GM12875 (cell line): ENCODE results near the gene EEF1E1.

Experiments
- H3K4me3 ChIP-seq: one replicate; pipeline ENCODE4 v1.5.1; 2011; ENCODE audit warnings: low read depth, low read length, control low read depth
- TF ChIP-seq, protein P1 (sequence below): IDR thresholded peaks from 2 replicates; pipeline ENCODE4 v1.5.1; 2011; ENCODE audit warnings: low read depth, mild to moderate bottlenecking, control low read depth, inconsistent platforms, low read length, moderate library complexity, borderline replicate concordance; ENCODE audit not compliant: insufficient read depth

The EEF1E1 gene

GRCh38 chr6:8063761-8064637 is 38.3 kb downstream of the EEF1E1 start, which contains the start of gene BLOC1S5:
Gene BLOC1S5 (minus strand): TSS chr6:8064389. CDS start chr6:8064376, 13 bp downstream.
- TF ChIP-seq, protein P1, sequence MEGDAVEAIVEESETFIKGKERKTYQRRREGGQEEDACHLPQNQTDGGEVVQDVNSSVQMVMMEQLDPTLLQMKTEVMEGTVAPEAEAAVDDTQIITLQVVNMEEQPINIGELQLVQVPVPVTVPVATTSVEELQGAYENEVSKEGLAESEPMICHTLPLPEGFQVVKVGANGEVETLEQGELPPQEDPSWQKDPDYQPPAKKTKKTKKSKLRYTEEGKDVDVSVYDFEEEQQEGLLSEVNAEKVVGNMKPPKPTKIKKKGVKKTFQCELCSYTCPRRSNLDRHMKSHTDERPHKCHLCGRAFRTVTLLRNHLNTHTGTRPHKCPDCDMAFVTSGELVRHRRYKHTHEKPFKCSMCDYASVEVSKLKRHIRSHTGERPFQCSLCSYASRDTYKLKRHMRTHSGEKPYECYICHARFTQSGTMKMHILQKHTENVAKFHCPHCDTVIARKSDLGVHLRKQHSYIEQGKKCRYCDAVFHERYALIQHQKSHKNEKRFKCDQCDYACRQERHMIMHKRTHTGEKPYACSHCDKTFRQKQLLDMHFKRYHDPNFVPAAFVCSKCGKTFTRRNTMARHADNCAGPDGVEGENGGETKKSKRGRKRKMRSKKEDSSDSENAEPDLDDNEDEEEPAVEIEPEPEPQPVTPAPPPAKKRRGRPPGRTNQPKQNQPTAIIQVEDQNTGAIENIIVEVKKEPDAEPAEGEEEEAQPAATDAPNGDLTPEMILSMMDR = no peak
- peak within 1 kb of the TSS; percentile 68 for H3K4me3 ChIP-seq

DNA sequence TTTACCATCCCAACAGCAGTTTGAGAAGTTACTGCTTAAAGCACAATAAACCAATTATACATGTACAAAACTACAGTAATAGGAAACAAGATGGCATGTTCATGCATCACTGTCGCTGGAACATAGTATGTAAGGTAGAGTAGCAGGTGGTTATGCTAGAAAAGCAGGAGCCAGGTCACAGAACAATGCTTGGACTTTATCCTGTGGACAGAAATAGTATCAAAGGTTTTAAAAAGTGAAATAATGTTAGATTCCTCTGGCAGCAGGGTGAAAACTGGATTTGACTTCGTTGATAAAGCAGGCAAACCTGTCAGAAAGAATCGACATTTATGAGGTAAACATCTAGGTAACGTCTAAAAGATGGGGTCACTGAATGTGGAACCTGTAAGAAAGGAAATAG is 40.6 kb downstream of the EEF1E1 start:
- TF ChIP-seq, protein P1 = no peak
- H3K4me3 ChIP-seq = no peak overlapping the region

DNA sequence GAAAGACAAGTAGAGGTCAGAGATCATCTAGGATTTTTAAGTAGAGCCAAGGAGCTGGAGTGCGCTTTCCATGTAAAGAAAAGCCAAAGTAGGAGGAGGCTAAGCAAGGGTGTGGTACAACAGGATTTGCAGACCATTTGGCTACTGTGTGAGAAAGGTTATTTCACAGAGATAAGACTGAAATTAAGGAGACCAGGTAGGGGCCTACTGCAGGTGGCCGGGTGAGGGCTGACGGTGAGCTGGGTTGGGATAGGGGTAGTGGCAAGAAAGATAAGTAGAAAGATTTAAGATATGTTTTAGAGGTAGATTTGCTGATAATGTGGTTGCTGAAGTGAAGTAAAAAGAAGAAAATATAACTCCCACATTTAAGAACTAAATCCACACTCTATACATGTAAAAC is 42.0 kb downstream of the EEF1E1 start:
- TF ChIP-seq, protein P1 = no peak
- no peak overlapping the region for H3K4me3 ChIP-seq

GRCh38 chr6:8059129-8059528 is 43.2 kb downstream of the EEF1E1 start:
- H3K4me3 ChIP-seq = no peak overlapping the region

GRCh38 chr6:8057793-8058192 is 44.6 kb downstream of the EEF1E1 start:
- TF ChIP-seq, protein P1 = no peak
- no peak overlapping the region for H3K4me3 ChIP-seq

More at GRCh38 chr6:8059129-8059528, 43.2 kb downstream of the EEF1E1 start:
- TF ChIP-seq, protein P1 = no peak

DNA sequence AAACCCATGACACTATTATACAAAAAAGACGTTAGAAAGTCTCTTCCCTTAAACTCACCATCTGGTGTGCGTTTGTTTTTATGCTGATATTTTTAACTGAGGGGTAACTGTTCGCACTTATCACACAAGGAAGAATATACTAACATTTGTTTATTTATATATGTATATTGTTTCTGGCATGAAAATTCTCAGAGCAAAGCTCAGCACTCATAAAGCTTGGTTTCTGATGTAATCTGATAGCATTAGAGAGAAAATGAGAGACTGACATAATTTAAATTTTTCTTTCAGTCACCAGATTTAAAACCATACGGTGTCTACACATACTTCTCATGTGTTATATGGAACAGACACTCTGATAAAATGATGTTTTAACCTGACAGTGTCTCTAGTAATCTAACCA is 45.1 kb downstream of the EEF1E1 start:
- TF ChIP-seq, protein P1 = no peak
- no peak overlapping the region for H3K4me3 ChIP-seq

GRCh38 chr6:8054276-8054675 is 48.1 kb downstream of the EEF1E1 start:
- H3K4me3 ChIP-seq = no peak overlapping the region
- TF ChIP-seq, protein P1 = no peak
